ENCODE data around the gene KRT84.
"Not testable (repeated sequence)": the region's sequence is repeated elsewhere in the genome, so short reads cannot be mapped to it uniquely, and the experiment has no call there.

DNA sequence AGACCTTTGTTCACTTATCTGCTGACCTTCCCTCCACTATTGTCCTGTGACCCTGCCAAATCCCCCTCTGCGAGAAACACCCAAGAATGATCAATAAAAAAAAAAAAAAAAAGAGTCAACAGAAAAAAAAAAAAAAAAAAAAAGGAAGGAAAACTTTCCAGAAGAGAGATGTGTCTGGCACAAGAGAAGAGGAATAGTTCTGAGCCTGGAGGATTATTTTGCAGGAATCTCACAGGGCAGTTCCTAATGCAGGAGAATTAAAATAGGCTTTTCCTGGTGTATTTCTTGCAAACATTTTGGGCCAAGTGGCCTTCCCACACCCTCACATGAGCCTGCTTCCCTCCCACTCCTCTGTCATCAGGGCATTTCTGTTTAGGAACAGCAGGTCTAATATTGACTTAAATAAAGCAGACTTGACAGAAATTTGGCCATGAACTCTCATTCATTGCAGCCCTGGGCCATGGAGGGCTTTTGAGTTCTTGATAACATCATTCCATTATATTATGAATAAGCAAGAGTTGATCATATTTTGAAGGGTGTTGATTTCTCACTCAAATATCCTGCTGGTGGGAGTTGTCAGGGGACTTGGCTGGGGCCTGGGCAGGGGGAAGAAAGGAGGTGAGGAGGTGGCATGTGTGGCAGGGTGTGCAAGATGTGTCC, 25.3 kb upstream of the KRT84 start:
- TF ChIP-seq, protein P1, sequence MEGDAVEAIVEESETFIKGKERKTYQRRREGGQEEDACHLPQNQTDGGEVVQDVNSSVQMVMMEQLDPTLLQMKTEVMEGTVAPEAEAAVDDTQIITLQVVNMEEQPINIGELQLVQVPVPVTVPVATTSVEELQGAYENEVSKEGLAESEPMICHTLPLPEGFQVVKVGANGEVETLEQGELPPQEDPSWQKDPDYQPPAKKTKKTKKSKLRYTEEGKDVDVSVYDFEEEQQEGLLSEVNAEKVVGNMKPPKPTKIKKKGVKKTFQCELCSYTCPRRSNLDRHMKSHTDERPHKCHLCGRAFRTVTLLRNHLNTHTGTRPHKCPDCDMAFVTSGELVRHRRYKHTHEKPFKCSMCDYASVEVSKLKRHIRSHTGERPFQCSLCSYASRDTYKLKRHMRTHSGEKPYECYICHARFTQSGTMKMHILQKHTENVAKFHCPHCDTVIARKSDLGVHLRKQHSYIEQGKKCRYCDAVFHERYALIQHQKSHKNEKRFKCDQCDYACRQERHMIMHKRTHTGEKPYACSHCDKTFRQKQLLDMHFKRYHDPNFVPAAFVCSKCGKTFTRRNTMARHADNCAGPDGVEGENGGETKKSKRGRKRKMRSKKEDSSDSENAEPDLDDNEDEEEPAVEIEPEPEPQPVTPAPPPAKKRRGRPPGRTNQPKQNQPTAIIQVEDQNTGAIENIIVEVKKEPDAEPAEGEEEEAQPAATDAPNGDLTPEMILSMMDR (IDR thresholded peaks at IDR 0.05), result not testable (repeated sequence)
- TF ChIP-seq EZH2phosphoT487 (IDR thresholded peaks at IDR 0.05), result not testable (repeated sequence)

Data from neural progenitor cell (in vitro differentiated cells).